GM23338 (cell line): ENCODE measurements around the gene TMEM37.

Experiments used
- CTCF ChIP-seq, 2 experiments: fragments of 200-600 bp in 1 of 2; sonication (generic) in 1 of 2; conservative IDR thresholded peaks; 2 replicates each; pipeline versions ENCODE4 v1.5.1 to v1.6.1; 2016 to 2017; ENCODE audit warnings: antibody characterized with exemption in 2 of 2, low read depth in 2 of 2, mild to moderate bottlenecking in 2 of 2, moderate library complexity in 1 of 2
- ETS1 ChIP-seq: IDR thresholded peaks from 2 replicates; pipeline ENCODE4 v1.6.1; 2016; ENCODE audit warnings: antibody characterized with exemption
- EZH2 ChIP-seq: fragments of 200-600 bp; sonication (generic); IDR thresholded peaks from one replicate; pipeline ENCODE4 v1.8.0; 2017; ENCODE audit warnings: antibody characterized with exemption, mild to moderate bottlenecking, low read depth; ENCODE audit not compliant: unreplicated experiment
- EZH2phosphoT487 ChIP-seq: fragments of 200-600 bp; sonication (generic); IDR thresholded peaks from one replicate; pipeline ENCODE4 v1.8.1; 2018; ENCODE audit warnings: antibody characterized with exemption; ENCODE audit not compliant: unreplicated experiment
- JUNB ChIP-seq: IDR thresholded peaks from one replicate; pipeline ENCODE4 v1.6.1; 2016; ENCODE audit warnings: antibody characterized with exemption; ENCODE audit not compliant: unreplicated experiment
- POLR2AphosphoS5 ChIP-seq: IDR thresholded peaks from 2 replicates; pipeline ENCODE4 v1.6.1; 2016; ENCODE audit warnings: antibody characterized with exemption, low read depth
- TF ChIP-seq, protein P1 (sequence below): IDR thresholded peaks from one replicate; pipeline ENCODE4 v1.6.1; 2018; ENCODE audit warnings: antibody characterized with exemption; ENCODE audit not compliant: unreplicated experiment

DNA sequence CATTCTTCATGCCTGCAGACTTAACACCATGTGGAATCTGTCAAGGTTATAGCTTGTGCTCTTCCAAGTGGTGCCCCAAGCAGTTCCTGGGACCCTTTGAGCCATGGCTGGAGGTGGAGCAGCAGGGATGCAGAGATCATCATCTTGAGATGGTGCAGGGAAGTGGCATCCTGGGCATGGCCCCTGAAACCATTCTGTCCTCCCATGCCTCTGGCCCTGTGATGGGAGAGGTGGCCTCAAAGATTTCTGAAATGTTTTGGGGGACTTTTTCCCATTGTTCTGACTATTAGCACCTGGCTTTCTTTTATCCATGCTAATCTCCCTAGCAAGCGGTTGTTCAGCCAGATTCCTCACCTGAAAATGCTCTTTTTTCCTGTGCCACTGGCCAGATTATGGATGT, 10.3 kb upstream of the TMEM37 start:
- TF ChIP-seq POLR2AphosphoS5 (no peak), EZH2phosphoT487 (no peak), CTCF (conservative IDR thresholded peaks at IDR 0.05; ENCODE audit: low read depth in 2 of 2) (no peak), EZH2 (no peak), JUNB (no peak), ETS1 (no peak)
- TF ChIP-seq, protein P1, sequence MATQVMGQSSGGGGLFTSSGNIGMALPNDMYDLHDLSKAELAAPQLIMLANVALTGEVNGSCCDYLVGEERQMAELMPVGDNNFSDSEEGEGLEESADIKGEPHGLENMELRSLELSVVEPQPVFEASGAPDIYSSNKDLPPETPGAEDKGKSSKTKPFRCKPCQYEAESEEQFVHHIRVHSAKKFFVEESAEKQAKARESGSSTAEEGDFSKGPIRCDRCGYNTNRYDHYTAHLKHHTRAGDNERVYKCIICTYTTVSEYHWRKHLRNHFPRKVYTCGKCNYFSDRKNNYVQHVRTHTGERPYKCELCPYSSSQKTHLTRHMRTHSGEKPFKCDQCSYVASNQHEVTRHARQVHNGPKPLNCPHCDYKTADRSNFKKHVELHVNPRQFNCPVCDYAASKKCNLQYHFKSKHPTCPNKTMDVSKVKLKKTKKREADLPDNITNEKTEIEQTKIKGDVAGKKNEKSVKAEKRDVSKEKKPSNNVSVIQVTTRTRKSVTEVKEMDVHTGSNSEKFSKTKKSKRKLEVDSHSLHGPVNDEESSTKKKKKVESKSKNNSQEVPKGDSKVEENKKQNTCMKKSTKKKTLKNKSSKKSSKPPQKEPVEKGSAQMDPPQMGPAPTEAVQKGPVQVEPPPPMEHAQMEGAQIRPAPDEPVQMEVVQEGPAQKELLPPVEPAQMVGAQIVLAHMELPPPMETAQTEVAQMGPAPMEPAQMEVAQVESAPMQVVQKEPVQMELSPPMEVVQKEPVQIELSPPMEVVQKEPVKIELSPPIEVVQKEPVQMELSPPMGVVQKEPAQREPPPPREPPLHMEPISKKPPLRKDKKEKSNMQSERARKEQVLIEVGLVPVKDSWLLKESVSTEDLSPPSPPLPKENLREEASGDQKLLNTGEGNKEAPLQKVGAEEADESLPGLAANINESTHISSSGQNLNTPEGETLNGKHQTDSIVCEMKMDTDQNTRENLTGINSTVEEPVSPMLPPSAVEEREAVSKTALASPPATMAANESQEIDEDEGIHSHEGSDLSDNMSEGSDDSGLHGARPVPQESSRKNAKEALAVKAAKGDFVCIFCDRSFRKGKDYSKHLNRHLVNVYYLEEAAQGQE: no peak
